SK-N-SH (cell line): ENCODE data around the gene CCDC61. TPM values are rescaled to one million over a fixed set of nuclear protein-coding genes. Genes with fewer than 3 reads are reported as not detected.

ENCODE experiments used
- CTCF ChIA-PET: fragments of 300-600, 350-600 bp; formaldehyde crosslinking; extraction: SDS; loops from one replicate; lab custom pipeline; 2021; lab: Yijun Ruan, JAX
- POLR2A ChIA-PET: fragments of 350-600 bp; sonication (Branson Sonifier 250); formaldehyde crosslinking; extraction: SDS; loops from one replicate; lab custom pipeline; 2020; ENCODE audit warnings: antibody characterized with exemption, inconsistent platforms; lab: Yijun Ruan, JAX
- DNase-seq: peaks from one replicate; pipeline ENCODE4 v3.0.0; 2012
- H2AFZ ChIP-seq: fragments of 200-600 bp; sonication (generic); 2 replicates; pipeline ENCODE4 v1.8.1; 2016; ENCODE audit warnings: antibody characterized with exemption, mild to moderate bottlenecking, low read depth
- H3F3A ChIP-seq: fragments of 200-600 bp; sonication (generic); replicated peaks from 2 replicates; pipeline ENCODE3; 2016; ENCODE audit warnings: antibody characterized with exemption, mild to moderate bottlenecking; ENCODE audit not compliant: insufficient read depth
- H3K27ac ChIP-seq, 2 experiments: fragments of 200-500 bp in 1 of 2; fragments of 200-600 bp in 1 of 2; sonication (Bioruptor generic) in 1 of 2; sonication (generic), shearing (Covaris generic) in 1 of 2; 2 replicates each; pipeline versions ENCODE4 v1.5.1 to v1.6.1; 2014 to 2016; ENCODE audit warnings: low read depth in 2 of 2, inconsistent platforms in 1 of 2, low read length in 1 of 2, mild to moderate bottlenecking in 1 of 2, mixed read lengths in 1 of 2
- H3K27me3 ChIP-seq: fragments of 200-600 bp; sonication (generic), shearing (Covaris generic); 2 replicates; pipeline ENCODE4 v1.6.1; 2016; ENCODE audit warnings: mixed run types; ENCODE audit not compliant: insufficient read depth
- H3K36me3 ChIP-seq, 2 experiments: fragments of 200-500 bp in 1 of 2; fragments of 200-600 bp in 1 of 2; sonication (Bioruptor generic) in 1 of 2; sonication (generic) in 1 of 2; replicated peaks in 1 of 2; 2 replicates each; pipeline versions ENCODE3 to v1.5.1; 2014 to 2016; ENCODE audit warnings: low read length in 1 of 2, mild to moderate bottlenecking in 1 of 2; ENCODE audit not compliant: insufficient read depth in 2 of 2, control insufficient read depth in 1 of 2
- H3K4me1 ChIP-seq, 2 experiments: fragments of 200-500 bp in 1 of 2; fragments of 200-600 bp in 1 of 2; sonication (Bioruptor generic) in 1 of 2; sonication (generic), shearing (Covaris generic) in 1 of 2; 2 replicates each; pipeline versions ENCODE4 v1.5.1 to v1.6.1; 2014 to 2016; ENCODE audit warnings: low read depth in 1 of 2, low read length in 1 of 2, mixed run types in 1 of 2; ENCODE audit not compliant: insufficient read depth in 2 of 2, control insufficient read depth in 1 of 2
- H3K4me2 ChIP-seq: fragments of 200-600 bp; sonication (generic), shearing (Covaris generic); 2 replicates; pipeline ENCODE4 v1.6.1; 2017; ENCODE audit warnings: mixed run types
- H3K4me3 ChIP-seq, 2 experiments: fragments of 200-500 bp in 1 of 2; fragments of 200-600 bp in 1 of 2; sonication (Bioruptor generic) in 1 of 2; sonication (generic), shearing (Covaris generic) in 1 of 2; 2 replicates each; pipeline versions ENCODE4 v1.5.1 to v1.8.1; 2014 to 2016; ENCODE audit warnings: low read depth in 2 of 2, inconsistent platforms in 1 of 2, low read length in 1 of 2, mild to moderate bottlenecking in 1 of 2, mixed read lengths in 1 of 2, moderate library complexity in 1 of 2
- H3K79me2 ChIP-seq: fragments of 200-600 bp; sonication (generic); 2 replicates; pipeline ENCODE4 v1.8.1; 2017; ENCODE audit warnings: mild to moderate bottlenecking; ENCODE audit not compliant: insufficient read depth
- H3K9ac ChIP-seq: fragments of 200-600 bp; sonication (generic); 2 replicates; pipeline ENCODE4 v1.6.1; 2017; ENCODE audit warnings: mixed run types
- H3K9me2 ChIP-seq: fragments of 200-600 bp; sonication (generic); 2 replicates; pipeline ENCODE4 v1.6.1; 2017; ENCODE audit warnings: mixed run types
- H3K9me3 ChIP-seq: fragments of 200-600 bp; sonication (generic); 2 replicates; pipeline ENCODE4 v1.6.1; 2017; ENCODE audit warnings: mixed run types, mild to moderate bottlenecking, moderate library complexity
- H4K20me1 ChIP-seq: fragments of 200-600 bp; sonication (generic); 2 replicates; pipeline ENCODE4 v1.6.1; 2017; ENCODE audit warnings: mild to moderate bottlenecking, mixed run types; ENCODE audit not compliant: insufficient read depth
- EP300 ChIP-seq, 2 experiments: IDR thresholded peaks; 2 replicates each; pipeline versions ENCODE4 v1.4.0 to v1.6.1; 2012; ENCODE audit warnings: borderline replicate concordance in 1 of 2, low read depth in 1 of 2, low read length in 1 of 2
- FOSL2 ChIP-seq: IDR thresholded peaks from 2 replicates; pipeline ENCODE4 v1.4.0; 2012; ENCODE audit warnings: low read depth, mild to moderate bottlenecking, moderate library complexity, borderline replicate concordance
- JUND ChIP-seq: IDR thresholded peaks from 2 replicates; pipeline ENCODE4 v1.4.0; 2012
- NFIC ChIP-seq: IDR thresholded peaks from 2 replicates; pipeline ENCODE4 v1.4.0; 2012; ENCODE audit warnings: borderline replicate concordance
- POLR2AphosphoS5 ChIP-seq: IDR thresholded peaks from 2 replicates; pipeline ENCODE4 v1.6.1; 2012; ENCODE audit warnings: low read depth, low read length
- RCOR1 ChIP-seq: fragments of 150-350 bp; IDR thresholded peaks from 2 replicates; pipeline ENCODE4 v1.6.1; 2017; ENCODE audit warnings: antibody characterized with exemption, low read length
- RFX5 ChIP-seq: IDR thresholded peaks from 2 replicates; pipeline ENCODE4 v1.6.1; 2012; ENCODE audit warnings: mild to moderate bottlenecking, improper control_type of control experiment, low read length
- RXRA ChIP-seq: IDR thresholded peaks from 2 replicates; pipeline ENCODE4 v1.4.0; 2012; ENCODE audit warnings: low read depth, mild to moderate bottlenecking, borderline replicate concordance
- SIN3A ChIP-seq: IDR thresholded peaks from 2 replicates; pipeline ENCODE4 v1.6.1; 2012; ENCODE audit warnings: low read depth, mild to moderate bottlenecking, low read length, moderate library complexity, borderline replicate concordance
- SMC3 ChIP-seq: IDR thresholded peaks from 2 replicates; pipeline ENCODE4 v1.6.1; 2012; ENCODE audit warnings: low read depth, low read length, improper control_type of control experiment
- TCF12 ChIP-seq: IDR thresholded peaks from 2 replicates; pipeline ENCODE4 v1.4.0; 2012
- TEAD4 ChIP-seq: IDR thresholded peaks from 2 replicates; pipeline ENCODE4 v1.4.0; 2012; ENCODE audit warnings: mild to moderate bottlenecking, borderline replicate concordance; ENCODE audit not compliant: insufficient read depth
- YY1 ChIP-seq: IDR thresholded peaks from 2 replicates; pipeline ENCODE4 v1.4.0; 2012; ENCODE audit warnings: low read depth, mild to moderate bottlenecking
- WGBS: methylation state at CpG from one replicate; pipeline ENCODE4 v1.1.6; 2017; ENCODE audit warnings: low lambda C conversion rate; 5-methylcytosine and 5-hydroxymethylcytosine counted together
- polyA plus RNA-seq, 3 experiments: library from polyadenylated mRNA; depleted of rRNA; stranded (reverse); fragments of >200 nt; gene quantifications; 2 replicates each; pipeline ENCODE4 v1.2.3, GENCODE V29; 2012
- TF ChIP-seq, protein P1 (sequence below): IDR thresholded peaks from 2 replicates; pipeline ENCODE4 v1.6.1; 2012; ENCODE audit warnings: mild to moderate bottlenecking, low read depth, low read length, moderate library complexity
- TF ChIP-seq, protein P2 (sequence below): fragments of 150-350 bp; IDR thresholded peaks from 2 replicates; pipeline ENCODE4 v1.6.1; 2016; ENCODE audit warnings: mild to moderate bottlenecking, low read depth, low read length
- TF ChIP-seq, protein P3 (sequence below): fragments of 200-600 bp; sonication (generic); IDR thresholded peaks from 2 replicates; pipeline ENCODE4 v1.6.1; 2017; ENCODE audit warnings: antibody characterized with exemption, mild to moderate bottlenecking, moderate library complexity

Gene CCDC61
- polyA plus RNA-seq, 1 of the 3 experiments (the other 2 are of a cell fraction): 6.8 TPM

DNA sequence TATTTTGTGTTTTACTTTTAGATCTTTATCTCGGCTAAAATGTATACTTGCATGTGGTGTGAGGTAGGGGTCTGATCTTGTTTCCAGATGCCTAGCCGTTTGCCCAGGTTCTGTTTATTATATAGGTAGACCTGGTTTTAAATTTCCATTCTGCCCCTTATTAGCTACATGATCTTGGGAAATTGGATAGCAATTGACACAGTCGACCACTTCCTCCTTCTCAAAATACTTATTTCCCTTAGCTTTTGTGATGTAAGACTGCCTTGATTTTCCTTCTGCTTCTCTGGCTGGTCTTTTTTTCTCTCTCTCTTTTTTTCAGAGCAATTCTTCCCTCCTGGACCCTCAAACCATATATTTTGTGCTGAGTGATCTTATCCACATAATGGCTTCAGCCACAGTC, 30.6 kb downstream of the CCDC61 start:
- H3K79me2 ChIP-seq: no peaks in the 10 kb centered on the region
- ChIA-PET CTCF (interaction anchor here (1.0 to 5.7 kb wide), 9 partner anchors 10 to 239 kb away, joined by 3 to 109 read pairs (median 7); no protein-coding TSS in a partner anchor), POLR2A (no interaction called here)
- no peaks in the 10 kb centered on the region for H3K27me3 ChIP-seq
- no peak for TF ChIP-seq SMC3
- TF ChIP-seq, protein P1, sequence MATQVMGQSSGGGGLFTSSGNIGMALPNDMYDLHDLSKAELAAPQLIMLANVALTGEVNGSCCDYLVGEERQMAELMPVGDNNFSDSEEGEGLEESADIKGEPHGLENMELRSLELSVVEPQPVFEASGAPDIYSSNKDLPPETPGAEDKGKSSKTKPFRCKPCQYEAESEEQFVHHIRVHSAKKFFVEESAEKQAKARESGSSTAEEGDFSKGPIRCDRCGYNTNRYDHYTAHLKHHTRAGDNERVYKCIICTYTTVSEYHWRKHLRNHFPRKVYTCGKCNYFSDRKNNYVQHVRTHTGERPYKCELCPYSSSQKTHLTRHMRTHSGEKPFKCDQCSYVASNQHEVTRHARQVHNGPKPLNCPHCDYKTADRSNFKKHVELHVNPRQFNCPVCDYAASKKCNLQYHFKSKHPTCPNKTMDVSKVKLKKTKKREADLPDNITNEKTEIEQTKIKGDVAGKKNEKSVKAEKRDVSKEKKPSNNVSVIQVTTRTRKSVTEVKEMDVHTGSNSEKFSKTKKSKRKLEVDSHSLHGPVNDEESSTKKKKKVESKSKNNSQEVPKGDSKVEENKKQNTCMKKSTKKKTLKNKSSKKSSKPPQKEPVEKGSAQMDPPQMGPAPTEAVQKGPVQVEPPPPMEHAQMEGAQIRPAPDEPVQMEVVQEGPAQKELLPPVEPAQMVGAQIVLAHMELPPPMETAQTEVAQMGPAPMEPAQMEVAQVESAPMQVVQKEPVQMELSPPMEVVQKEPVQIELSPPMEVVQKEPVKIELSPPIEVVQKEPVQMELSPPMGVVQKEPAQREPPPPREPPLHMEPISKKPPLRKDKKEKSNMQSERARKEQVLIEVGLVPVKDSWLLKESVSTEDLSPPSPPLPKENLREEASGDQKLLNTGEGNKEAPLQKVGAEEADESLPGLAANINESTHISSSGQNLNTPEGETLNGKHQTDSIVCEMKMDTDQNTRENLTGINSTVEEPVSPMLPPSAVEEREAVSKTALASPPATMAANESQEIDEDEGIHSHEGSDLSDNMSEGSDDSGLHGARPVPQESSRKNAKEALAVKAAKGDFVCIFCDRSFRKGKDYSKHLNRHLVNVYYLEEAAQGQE: no peak
- TF ChIP-seq NFIC: no peak
- TF ChIP-seq RFX5: no peak
- no peak for TF ChIP-seq EP300 (IDR thresholded peaks at IDR 0.05; ENCODE audit: borderline replicate concordance in 1 of 2, low read depth in 1 of 2, low read length in 1 of 2)
- no peak for TF ChIP-seq SIN3A
- TF ChIP-seq RCOR1: no peak
- no peak for TF ChIP-seq POLR2AphosphoS5
- TF ChIP-seq, protein P2, sequence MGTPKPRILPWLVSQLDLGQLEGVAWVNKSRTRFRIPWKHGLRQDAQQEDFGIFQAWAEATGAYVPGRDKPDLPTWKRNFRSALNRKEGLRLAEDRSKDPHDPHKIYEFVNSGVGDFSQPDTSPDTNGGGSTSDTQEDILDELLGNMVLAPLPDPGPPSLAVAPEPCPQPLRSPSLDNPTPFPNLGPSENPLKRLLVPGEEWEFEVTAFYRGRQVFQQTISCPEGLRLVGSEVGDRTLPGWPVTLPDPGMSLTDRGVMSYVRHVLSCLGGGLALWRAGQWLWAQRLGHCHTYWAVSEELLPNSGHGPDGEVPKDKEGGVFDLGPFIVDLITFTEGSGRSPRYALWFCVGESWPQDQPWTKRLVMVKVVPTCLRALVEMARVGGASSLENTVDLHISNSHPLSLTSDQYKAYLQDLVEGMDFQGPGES: no peak
- no peak for TF ChIP-seq FOSL2
- TF ChIP-seq TEAD4: no peak
- no peak for TF ChIP-seq RXRA
- TF ChIP-seq YY1: no peak
- TF ChIP-seq JUND: no peak
- TF ChIP-seq, protein P3, sequence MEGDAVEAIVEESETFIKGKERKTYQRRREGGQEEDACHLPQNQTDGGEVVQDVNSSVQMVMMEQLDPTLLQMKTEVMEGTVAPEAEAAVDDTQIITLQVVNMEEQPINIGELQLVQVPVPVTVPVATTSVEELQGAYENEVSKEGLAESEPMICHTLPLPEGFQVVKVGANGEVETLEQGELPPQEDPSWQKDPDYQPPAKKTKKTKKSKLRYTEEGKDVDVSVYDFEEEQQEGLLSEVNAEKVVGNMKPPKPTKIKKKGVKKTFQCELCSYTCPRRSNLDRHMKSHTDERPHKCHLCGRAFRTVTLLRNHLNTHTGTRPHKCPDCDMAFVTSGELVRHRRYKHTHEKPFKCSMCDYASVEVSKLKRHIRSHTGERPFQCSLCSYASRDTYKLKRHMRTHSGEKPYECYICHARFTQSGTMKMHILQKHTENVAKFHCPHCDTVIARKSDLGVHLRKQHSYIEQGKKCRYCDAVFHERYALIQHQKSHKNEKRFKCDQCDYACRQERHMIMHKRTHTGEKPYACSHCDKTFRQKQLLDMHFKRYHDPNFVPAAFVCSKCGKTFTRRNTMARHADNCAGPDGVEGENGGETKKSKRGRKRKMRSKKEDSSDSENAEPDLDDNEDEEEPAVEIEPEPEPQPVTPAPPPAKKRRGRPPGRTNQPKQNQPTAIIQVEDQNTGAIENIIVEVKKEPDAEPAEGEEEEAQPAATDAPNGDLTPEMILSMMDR: no peak
- no peak for TF ChIP-seq TCF12
- H3K27ac ChIP-seq: no peak overlapping the region
- H3K4me2 ChIP-seq: no peak overlapping the region
- no peaks in the 10 kb centered on the region for H3K36me3 ChIP-seq
- H4K20me1 ChIP-seq: peaks cover 4% of the 10 kb centered on the region; the same call in 1 of the 2 replicates
- H3F3A ChIP-seq: peaks cover 4% of the 10 kb centered on the region
- WGBS: 64% methylated on average over 3 of the region's 3 CpGs
- no peak overlapping the region for H3K4me3 ChIP-seq
- no peaks in the 10 kb centered on the region for H3K9me3 ChIP-seq
- H3K9me2 ChIP-seq: no peaks in the 10 kb centered on the region
- no peak for DNase-seq
- H2AFZ ChIP-seq: no peak overlapping the region
- no peak overlapping the region for H3K9ac ChIP-seq
- H3K4me1 ChIP-seq: no peaks in the 10 kb centered on the region
